SW 1271 (cell line): ENCODE measurements around the gene TNFAIP2.

Experiments used
- DNase-seq, 2 experiments: peaks; one replicate each; lab custom pipeline; 2025; lab: John Stamatoyannopoulos, UW

Gene TNFAIP2

DNA sequence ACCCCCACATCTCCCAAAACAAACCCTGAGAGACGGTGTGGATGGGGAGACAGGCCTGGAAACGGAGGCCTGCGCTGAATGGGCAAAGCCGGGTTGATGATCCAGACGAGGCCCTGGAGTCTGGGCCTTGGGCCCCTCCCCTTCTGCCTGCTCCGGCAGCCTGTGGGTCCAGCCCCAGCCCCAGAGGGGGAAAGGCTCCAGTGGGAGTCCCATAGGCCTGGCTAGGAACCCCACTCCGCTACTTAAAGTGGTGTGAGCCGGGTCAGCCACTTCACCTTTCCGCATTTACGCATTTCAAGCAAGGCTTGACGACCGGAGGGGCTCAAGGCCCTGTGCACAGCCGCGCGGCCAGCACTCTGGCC, 695 bp upstream of the TNFAIP2 start:
- no peak for DNase-seq

DNA sequence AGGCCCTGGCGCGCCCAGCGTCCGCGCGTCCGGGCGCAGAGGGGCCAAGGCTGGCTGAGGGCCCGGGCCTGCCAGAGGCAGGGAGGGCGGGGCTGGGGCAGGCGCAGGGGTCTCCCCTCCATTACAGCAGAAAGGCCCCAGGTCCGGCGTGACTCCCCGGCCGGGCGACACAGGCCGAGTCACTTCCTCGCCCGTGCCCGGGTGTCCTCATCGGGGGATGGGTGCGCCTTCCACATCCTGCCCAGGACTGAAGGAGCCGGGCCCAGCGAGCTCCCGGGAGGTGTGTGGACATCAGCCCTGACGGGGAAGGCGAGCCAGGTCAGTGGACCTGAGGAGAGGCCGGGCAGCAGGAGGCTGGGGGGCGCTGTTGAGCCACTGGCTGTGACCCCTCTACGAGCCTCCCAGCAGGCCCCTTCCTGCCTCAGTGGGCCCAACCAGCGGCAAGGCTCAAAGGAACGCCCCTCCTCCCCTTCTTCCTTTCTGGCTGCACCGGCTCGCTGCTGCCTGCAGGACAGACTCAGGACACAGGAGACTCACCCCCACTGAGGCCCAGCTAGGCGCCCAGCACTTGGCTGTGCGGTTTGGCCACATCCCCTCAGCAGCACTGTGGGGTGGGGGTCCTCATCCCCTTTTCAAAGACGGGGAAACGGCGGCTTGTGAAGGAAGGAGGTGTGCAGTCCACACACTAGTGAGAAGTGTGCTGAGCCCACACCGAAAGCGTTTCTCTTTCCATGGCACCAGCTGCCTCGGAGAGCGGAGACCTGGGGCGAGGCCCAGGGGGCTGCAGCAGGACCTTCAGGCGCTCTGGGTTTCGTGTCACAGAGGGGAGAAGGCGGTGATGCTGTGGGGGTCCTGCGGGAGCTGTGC, 606 bp downstream of the TNFAIP2 start:
- no peak for DNase-seq

DNA sequence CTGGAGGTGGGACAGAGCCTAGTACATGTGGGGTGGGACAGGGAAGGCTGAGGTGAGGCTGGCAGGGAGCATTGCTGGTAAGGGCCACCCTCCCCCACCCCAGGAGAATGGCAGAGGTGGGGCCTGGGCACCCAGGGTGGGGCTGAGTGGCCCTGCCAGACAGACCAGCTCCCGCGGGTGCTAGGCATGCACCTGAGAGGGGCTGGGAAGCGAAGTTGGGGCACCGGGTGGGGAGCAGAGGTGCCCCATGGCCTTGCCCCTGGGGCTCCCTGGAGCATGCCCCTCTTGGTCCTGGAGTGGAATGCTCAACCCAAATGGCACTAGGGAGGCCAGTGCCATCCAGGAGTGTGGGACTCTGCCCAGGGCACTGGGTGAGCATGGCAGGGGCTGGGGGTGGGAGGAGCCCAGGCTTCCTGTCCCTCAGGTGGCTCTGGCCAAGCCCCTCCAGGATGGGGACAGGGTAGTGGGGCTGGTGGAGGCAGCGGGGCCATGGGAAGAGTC, 1.3 kb downstream of the TNFAIP2 start:
- DNase-seq: no peak

DNA sequence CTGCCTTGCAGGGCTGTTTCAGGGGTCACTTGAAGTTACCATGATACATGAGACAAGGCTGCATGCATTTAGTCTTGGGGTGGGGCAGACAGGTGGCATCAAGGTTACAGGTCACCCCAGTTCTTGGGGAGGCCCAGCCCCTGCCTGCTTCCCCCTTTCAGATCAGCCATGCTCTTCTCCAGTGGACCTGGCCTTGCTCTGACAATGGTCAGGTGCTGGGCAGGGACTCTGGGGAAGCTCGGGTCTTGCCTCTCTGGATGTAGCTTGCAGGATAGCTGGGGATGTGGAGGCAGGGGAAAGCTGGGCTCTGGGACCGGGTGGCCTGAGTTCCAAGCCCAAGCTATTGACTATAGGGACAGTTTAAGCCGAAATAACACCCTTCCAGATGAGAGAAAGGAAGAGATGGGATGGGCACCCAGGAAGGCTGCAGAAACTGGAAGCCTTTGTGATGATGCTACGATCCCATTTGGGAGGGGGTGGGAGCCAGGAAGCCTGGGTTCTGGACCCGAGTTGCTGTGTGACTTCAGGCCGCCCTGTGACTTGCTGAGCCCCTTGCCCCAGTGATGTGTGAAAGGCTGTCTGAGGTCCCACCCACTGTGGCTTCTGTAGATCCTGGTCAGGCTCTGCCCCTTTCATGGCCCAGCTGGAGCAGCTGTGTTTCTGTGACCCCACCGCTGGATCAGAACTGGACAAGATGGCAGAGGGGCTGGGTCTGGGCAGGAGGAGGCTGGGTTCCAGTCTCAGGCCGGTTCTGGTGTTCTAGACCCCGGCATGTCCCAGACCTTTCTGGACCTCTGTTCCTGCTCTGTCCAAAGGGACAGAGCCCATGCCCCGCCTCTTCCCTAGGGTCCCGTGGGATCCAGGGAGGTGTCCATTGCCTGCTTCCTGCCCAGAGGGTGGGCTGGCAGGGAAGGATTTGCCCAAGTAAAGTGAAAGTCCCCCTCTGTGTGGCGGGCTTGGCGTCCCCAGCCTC, 2.1 kb downstream of the TNFAIP2 start:
- no peak for DNase-seq

DNA sequence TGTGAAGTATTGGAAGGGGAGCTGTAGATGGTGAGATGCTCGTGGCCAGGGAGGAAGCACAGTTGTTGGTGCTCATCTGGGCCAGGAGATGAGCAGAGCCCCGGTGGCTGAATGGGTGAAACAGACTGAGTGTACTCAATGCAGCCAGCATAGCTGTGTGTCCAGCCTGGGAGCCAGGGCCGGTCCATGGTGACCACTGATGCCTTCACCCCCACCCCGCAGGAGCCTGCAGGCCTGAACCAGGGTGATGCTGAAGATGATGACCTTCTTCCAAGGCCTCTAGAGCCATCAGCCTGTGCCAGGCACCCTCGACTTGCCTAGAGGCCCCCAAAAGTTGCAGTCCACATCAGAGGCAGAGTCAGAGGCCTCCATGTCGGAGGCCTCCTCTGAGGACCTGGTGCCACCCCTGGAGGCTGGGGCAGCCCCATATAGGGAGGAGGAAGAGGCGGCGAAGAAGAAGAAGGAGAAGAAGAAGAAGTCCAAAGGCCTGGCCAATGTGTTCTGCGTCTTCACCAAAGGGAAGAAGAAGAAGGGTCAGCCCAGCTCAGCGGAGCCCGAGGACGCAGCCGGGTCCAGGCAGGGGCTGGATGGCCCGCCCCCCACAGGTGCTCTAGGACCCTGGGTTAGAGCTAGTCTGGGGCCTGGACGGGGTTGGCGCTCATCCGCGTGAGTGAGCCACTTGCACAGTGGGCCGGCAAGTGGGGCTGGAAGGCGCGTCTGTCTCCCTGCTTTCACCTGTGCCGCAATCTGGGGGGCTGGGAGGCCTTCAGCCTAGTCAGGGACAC, 3.0 kb downstream of the TNFAIP2 start:
- no peak for DNase-seq

DNA sequence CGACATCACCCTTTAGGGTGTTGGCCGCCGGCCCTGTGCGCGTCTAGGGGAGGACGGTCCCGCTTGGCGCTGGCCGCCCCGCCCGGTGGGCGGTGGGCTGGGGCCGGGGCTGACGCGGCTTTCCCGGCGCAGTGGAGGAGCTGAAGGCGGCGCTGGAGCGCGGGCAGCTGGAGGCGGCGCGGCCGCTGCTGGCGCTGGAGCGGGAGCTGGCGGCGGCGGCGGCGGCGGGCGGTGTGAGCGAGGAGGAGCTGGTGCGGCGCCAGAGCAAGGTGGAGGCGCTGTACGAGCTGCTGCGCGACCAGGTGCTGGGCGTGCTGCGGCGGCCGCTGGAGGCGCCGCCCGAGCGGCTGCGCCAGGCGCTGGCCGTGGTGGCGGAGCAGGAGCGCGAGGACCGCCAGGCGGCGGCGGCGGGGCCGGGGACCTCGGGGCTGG, 3.6 kb downstream of the TNFAIP2 start:
- DNase-seq: no peak

DNA sequence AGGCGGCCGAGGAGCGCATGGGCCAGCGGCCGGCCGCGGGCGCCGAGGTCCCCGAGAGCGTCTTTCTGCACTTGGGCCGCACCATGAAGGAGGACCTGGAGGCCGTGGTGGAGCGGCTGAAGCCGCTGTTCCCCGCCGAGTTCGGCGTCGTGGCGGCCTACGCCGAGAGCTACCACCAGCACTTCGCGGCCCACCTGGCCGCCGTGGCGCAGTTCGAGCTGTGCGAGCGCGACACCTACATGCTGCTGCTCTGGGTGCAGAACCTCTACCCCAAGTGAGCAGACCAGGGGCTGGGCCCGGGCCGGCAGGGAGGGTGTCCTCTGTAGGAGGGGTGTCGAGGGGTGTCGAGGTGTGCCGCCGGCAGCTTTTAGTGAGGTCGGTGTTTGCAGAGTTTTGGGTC, 4.1 kb downstream of the TNFAIP2 start:
- DNase-seq: no peak

DNA sequence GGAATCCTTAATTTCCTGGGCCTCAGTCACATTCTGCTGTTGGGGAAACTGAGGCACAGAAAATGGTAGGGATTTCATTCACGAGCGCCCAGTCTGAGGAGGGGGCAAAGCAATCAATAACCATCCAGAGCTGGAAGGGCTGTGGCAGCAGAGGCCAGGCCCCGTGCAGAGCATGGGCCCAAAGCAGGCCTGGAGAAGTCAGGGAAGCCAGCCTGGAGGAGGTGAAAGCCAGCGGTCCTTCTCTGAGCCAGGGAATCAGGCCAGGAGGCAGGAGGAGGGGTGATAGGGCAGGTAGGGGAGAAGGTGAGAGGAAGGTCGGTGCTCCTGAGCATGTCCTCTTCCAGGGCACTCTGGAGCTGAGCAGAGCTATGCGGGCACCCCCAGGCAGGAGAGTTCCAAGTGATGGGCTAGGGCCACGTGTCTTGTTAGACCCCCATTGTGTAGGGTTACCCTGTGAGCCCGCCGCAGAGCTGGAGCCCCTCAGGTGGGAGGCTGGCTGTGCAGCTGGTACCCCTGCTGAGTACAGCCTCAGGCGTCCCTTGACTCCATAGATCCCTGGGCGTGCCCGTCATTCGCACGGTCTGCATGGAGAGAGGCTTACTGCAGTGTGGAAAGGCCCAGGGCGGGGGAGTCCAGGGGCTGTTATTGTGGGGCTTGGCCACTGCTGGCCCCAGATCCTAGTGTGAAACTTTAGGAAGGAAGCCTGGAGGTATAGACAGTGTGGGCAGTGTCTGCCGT, 4.8 kb downstream of the TNFAIP2 start:
- DNase-seq: no peak

DNA sequence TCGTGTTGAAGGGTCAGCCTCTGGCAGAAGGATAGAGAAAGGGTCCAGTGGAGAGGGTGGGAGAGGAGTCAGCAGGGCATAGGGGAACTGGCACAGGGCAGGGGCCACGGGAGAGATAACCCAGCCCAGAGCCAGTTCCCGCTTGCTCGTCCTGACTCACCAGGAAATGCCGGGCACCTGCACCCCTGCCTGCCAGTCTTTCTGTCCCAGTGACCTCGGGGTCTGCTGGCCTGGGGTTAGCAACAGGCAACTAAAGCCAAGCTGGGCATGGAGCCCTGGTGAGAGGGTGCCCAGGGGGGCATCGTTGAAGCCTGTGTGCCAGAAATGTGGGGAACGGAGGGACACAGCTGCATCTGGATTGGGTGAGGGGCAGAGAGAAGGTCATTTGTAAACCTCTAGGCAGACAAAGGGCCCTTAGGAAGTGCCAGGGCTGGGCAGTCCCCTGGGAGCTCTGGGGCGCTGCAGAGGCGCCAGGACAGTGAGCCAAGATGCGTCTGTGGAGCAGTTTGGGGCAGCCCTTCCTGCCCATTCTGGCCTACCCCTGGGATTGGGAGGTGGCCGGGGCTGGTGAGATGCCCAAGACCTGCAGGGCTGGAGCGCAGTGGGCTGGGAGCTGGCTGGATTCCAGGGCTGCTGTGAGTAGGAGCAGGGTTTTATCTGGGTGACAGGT, 5.5 kb downstream of the TNFAIP2 start:
- no peak for DNase-seq

DNA sequence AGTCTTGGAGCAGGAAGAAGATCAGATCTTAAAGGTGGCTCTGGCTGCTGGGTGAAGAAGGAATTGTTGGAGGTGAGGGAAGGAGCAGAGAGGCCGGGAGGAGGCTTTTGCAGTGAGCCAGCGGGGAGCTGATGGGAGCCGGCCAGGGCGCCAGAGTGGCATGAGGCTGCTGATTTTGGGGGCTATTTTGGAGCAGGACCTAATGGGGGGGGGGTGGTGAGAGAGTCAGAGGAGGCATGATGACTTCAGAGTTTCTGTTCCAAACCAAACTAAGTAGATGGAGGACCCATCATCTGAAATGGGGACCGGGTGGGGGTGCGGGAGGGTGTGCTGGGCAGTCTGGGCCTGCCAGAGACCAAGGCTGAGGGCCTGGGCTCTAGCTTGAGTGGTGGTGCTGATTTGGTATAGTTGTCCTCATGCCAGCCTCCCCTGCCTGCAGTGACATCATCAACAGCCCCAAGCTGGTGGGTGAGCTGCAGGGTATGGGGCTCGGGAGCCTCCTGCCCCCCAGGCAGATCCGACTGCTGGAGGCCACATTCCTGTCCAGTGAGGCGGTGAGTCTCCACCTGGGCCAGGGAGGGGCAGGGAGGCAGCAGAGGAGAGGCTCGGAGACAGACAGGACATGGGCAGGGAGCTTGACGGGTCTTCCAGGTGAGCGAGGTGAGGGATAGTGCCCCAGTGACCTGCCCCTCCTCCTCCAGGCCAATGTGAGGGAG, 6.2 kb downstream of the TNFAIP2 start:
- DNase-seq: no peak

DNA sequence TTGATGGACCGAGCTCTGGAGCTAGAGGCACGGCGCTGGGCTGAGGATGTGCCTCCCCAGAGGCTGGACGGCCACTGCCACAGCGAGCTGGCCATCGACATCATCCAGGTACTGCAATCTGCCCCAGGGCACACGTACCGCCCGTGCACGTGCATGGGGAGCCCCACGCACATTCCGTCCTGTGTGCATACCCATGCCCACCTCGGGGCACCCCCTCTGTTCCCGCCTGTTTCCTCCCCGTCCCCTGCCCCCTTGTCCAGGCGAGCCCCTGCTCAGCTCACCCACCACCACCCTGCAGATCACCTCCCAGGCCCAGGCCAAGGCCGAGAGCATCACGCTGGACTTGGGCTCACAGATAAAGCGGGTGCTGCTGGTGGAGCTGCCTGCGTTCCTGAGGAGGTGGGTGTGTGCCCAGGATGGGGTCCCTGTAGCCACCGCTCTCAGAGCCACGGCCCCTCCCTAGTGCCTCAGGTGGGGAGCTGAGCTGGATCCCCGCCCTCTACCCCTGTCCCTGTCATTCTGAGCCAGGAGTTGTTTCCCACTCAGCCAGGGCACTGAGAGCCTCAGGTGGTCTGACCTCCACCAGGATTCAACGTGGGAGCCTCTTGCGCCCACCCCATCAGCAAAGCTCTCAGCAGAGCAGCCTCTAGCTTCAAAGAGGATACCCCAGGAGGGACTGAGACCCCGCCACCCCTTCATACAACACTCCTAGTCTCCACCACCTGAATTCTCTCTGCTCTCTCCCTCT, 6.9 kb downstream of the TNFAIP2 start:
- no peak for DNase-seq

DNA sequence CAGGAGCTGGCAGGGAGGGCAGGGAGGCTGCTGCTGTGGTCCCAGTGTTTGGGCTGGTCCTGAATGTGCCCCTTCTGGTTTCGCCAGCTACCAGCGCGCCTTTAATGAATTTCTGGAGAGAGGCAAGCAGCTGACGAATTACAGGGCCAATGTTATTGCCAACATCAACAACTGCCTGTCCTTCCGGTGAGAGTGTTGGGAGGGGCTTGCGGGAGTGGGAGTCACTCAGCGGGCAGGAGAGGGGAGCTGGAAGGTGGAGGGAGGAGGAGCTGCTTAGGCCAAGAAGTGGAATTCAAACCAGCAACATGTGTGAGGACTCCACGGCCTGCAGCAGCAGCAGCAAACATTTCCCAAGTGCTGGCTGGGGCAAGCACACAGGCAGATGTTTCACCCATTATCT, 7.7 kb downstream of the TNFAIP2 start:
- no peak for DNase-seq

DNA sequence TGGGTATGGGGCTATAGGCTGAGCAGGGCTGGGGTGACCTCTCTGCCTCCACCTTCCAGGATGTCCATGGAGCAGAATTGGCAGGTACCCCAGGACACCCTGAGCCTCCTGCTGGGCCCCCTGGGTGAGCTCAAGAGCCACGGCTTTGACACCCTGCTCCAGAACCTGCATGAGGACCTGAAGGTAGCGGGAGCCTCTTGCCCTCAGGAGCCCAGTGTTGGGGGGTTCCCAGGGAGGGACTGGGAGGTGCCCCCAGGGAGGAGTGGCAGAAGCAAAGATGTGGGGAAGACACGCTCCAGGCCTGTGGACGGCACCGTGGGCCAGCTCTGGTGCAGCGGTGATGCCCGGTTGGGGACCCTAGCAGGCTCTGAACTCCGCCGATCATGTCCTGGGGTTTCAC, 8.3 kb downstream of the TNFAIP2 start:
- no peak for DNase-seq

DNA sequence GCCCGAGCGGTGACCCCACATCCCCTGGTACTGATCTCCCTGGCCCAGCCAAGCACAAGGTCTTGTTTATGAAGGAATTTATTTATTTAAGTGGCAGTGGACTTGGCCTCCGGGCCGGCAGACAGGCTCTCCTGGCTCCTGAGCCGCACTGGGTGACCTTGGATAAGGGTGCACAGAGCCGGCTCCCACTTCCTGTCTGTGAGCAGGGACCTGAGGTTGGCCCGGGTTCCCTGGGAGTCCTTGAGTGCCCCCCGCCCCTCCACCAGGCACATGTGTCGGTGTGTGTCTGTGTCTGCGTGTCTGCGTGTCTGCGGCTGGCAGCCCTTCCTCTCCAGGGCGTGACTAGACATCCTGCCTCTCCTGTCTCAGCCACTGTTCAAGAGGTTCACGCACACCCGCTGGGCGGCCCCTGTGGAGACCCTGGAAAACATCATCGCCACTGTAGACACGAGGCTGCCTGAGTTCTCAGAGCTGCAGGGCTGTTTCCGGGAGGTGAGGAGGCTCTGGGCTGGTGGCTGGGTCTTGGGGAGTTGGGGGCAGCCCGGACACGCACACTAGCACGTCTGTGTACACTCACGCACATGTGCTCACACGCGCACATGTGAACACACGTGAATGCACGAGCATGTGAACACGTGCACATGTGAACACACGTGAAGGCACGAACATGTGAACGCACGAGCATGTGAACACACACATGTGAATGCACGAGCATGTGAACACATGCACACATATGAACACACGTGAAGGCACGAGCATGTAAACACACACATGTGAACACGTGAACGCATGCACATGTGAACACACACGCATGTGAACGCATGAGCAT, 9.3 kb downstream of the TNFAIP2 start:
- no peak for DNase-seq

DNA sequence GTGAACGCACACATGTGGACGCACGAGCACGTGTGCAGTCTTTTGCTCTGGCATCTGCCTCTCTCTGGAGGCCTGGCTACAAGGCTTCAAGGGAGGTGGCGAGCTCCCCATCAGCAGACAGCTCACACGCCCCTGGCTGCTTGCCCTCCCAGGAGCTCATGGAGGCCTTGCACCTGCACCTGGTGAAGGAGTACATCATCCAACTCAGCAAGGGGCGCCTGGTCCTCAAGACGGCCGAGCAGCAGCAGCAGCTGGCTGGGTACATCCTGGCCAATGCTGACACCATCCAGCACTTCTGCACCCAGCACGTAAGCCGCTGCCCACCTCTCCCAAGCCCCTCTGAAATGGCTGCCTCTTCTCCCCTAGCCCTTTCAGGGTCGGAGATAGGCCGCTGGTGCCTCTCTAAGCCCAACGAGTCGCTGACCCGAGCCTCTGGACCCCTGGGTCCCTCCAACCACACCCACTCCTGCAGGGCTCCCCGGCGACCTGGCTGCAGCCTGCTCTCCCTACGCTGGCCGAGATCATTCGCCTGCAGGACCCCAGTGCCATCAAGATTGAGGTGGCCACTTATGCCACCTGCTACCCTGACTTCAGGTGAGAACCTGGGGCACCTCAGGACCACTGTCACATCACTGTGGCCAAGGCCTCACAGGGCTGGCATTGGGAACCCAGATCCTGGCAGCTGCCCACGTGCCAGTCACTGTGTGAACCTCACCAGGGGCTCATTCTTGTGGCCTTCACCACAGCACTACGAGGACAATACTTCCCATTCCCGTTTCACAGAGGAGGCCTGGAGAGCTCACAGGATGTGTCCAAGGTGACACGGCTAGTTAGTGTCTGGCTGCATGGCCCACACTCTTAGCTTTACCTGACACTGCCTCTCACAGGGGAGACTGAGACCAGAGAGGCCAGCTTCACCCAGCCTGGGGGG, 10.2 kb downstream of the TNFAIP2 start:
- DNase-seq: no peak

DNA sequence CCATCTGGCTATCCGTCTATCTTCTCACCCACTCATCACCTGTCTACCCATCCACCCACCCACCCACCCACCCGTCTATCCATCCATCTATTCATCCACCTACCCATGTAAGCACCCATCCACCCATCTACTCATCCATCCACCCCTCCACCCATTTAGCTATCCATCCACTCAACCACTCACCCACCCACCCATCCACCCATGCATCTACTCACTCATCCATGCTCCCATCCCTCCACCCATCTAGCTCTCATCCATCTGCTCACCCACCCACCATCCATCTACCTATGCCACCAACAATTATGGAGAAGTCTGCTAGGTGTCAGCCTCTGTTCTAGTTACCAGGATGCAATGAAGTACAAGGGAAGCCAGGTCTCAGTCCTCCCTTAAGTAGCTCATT, 11.1 kb downstream of the TNFAIP2 start:
- DNase-seq: no peak

DNA sequence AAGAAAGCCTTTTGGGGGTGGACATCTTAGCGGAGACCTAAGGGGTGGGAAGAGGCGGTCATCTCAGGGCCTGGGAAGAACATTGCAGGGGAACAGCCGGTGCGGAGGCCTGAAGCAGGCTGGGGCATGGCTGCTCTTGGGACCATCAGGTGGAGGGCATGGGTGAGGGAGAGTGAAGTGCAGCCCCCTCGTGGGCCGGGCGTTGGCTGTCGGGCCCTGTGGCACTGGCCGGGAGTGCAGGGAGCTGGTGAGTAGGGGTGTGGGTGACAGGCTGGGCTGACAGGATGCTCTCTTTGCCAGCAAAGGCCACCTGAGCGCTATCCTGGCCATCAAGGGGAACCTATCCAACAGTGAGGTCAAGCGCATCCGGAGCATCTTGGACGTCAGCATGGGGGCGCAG, 11.7 kb downstream of the TNFAIP2 start:
- DNase-seq: no peak
